Stimulated activated effector memory CD8-positive, alpha-beta T cell treated with anti-CD3 and anti-CD28 coated beads, Interleukin-12 subunit alpha, Interleukin-12 subunit beta, amount 100 ng/mL, for 72 hours (primary cell): ENCODE results near the gene RPL18.
"Not testable (repeated sequence)": the region's sequence is repeated elsewhere in the genome, so short reads cannot be mapped to it uniquely, and the experiment has no call there.

Source experiments
- ATAC-seq: fragments of 150-1000 bp; cut with Tn5 transposase; 2 replicates; pipeline ENCODE4 v1.10.0; 2021
- DNase-seq, 2 donors: peaks; one replicate each; pipeline ENCODE4 v3.0.0; 2021 to 2022; ENCODE audit warnings: low spot score in 2 of 2
- H3K27ac Mint-ChIP-seq: one replicate; pipeline ENCODE4 v1.8.0; 2022; ENCODE audit warnings: mild to moderate bottlenecking, mixed read lengths
- H3K36me3 Mint-ChIP-seq: one replicate; pipeline ENCODE4 v1.8.0; 2022; ENCODE audit warnings: mild to moderate bottlenecking, mixed read lengths
- H3K4me1 Mint-ChIP-seq: one replicate; pipeline ENCODE4 v1.8.0; 2022; ENCODE audit warnings: mixed read lengths
- H3K4me3 Mint-ChIP-seq: one replicate; pipeline ENCODE4 v1.8.0; 2022; ENCODE audit warnings: mild to moderate bottlenecking, mixed read lengths
- H3K9me3 Mint-ChIP-seq: one replicate; pipeline ENCODE4 v1.8.0; 2022; ENCODE audit warnings: mixed read lengths

Gene RPL18

DNA sequence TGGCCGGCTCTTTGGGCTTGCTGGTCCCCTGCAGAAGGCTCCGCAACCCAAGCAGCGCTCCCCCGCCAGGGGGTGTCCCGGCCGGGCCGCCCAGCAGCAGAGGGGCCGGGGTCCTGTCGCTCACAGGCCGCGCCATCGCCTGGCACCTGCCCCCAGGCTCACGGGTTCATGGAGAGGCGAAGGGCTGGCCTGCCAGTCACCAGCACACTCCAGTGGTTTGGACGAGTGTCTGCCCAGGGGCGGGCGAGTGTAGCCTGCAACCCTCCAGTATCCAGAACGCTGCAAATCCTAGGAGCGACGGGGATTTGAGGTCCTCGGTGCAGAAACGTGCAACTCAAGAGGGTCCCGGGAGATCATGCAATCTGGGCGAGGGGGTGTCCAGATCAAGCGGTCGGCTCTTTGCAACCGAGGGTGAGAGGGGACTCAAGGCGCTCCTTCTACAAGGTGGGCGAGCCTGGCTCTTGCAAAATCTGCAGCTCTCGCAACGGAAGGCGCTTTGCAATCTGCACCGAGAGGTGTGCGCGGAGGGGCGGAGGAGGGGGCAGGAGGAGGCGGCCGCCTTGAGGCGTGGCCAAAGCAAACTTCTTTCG lies 18.0 kb upstream of the RPL18 start, which contains the start of gene DBP:
Gene DBP, minus strand, starts transcription at position 521 of the 590 bp plus-strand sequence. Its CDS starts 385 bp downstream, at position 136.
- Mint-ChIP-seq H3K27ac (peak within 1 kb of the TSS; percentile 99), H3K36me3 (peaks cover 44% of the 10 kb centered on the region), H3K4me1 (peaks cover 50% of the 10 kb centered on the region), H3K4me3 (peak within 1 kb of the TSS; percentile 89), H3K9me3 (peaks cover 3% of the 10 kb centered on the region)
- peak; percentile 1 for ATAC-seq
- DNase-seq: no peak

- peaks cover 3% of the 10 kb centered on the region for H3K9me3 Mint-ChIP-seq
- peaks cover 50% of the 10 kb centered on the region for H3K4me1 Mint-ChIP-seq
- H3K27ac Mint-ChIP-seq: peak overlapping the region; percentile 86
- H3K4me3 Mint-ChIP-seq: peak overlapping the region; percentile 89
- peaks cover 44% of the 10 kb centered on the region for H3K36me3 Mint-ChIP-seq
- no peak for DNase-seq
- ATAC-seq: no peak
These were observed 17.2 kb upstream of the RPL18 start for GRCh38 chr19:48635966-48636858.

GRCh38 chr19:48635263-48635965 lies 16.4 kb upstream of the RPL18 start:
- Mint-ChIP-seq H3K4me3 (peak overlapping the region; percentile 89), H3K4me1 (peaks cover 50% of the 10 kb centered on the region), H3K9me3 (peaks cover 3% of the 10 kb centered on the region), H3K27ac (peak overlapping the region; percentile 89), H3K36me3 (peaks cover 46% of the 10 kb centered on the region)
- peak; percentile 3 for ATAC-seq
- DNase-seq: peak; percentile 78 to 87

GRCh38 chr19:48634424-48635262 lies 15.7 kb upstream of the RPL18 start:
- ATAC-seq: peak; percentile 48
- Mint-ChIP-seq H3K4me1 (peaks cover 44% of the 10 kb centered on the region), H3K4me3 (peak overlapping the region; percentile 89), H3K9me3 (peaks cover 3% of the 10 kb centered on the region), H3K36me3 (peaks cover 54% of the 10 kb centered on the region), H3K27ac (peak overlapping the region; percentile 89)
- peak; percentile 79 to 93 for DNase-seq

- Mint-ChIP-seq H3K9me3 (peaks cover 3% of the 10 kb centered on the region), H3K36me3 (peaks cover 54% of the 10 kb centered on the region), H3K4me3 (peak overlapping the region; percentile 89), H3K27ac (peak overlapping the region; percentile 89), H3K4me1 (peaks cover 40% of the 10 kb centered on the region)
- DNase-seq: no peak
- ATAC-seq: no peak
These were observed 15.0 kb upstream of the RPL18 start for GRCh38 chr19:48634036-48634342.

GRCh38 chr19:48633148-48634035 lies 14.4 kb upstream of the RPL18 start:
- H3K4me3 Mint-ChIP-seq: peak overlapping the region; percentile 89
- peak overlapping the region; percentile 89 for H3K27ac Mint-ChIP-seq
- peaks cover 40% of the 10 kb centered on the region for H3K4me1 Mint-ChIP-seq
- H3K36me3 Mint-ChIP-seq: peaks cover 51% of the 10 kb centered on the region
- DNase-seq (no peak), ATAC-seq (no peak)
- H3K9me3 Mint-ChIP-seq: peaks cover under 1% of the 10 kb centered on the region

GRCh38 chr19:48632692-48633147 lies 13.7 kb upstream of the RPL18 start:
- Mint-ChIP-seq H3K27ac (no peak overlapping the region), H3K36me3 (peaks cover 44% of the 10 kb centered on the region), H3K4me1 (peaks cover 33% of the 10 kb centered on the region), H3K9me3 (no peaks in the 10 kb centered on the region), H3K4me3 (no peak overlapping the region)
- DNase-seq: no peak
- no peak for ATAC-seq

DNA sequence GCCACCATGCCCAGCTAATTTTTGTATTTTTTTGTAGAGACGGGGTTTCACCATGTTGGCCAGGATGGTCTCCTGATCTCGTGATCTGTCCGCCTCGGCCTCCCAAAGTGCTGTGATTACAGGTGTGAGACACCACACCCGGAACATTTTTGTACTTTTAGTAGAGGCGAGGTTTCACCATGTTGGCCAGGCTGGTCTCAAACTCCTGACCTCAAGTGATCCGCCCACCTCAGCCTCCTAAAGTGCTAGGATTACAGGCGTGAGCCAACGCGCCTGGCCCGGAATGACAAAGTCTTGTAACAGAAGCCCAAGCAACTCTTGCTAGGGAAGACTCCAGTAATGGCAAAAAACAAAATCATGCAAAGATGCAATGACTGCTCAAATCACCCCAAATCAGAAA lies 13.3 kb upstream of the RPL18 start:
- H3K4me3 Mint-ChIP-seq: not testable (repeated sequence)

DNA sequence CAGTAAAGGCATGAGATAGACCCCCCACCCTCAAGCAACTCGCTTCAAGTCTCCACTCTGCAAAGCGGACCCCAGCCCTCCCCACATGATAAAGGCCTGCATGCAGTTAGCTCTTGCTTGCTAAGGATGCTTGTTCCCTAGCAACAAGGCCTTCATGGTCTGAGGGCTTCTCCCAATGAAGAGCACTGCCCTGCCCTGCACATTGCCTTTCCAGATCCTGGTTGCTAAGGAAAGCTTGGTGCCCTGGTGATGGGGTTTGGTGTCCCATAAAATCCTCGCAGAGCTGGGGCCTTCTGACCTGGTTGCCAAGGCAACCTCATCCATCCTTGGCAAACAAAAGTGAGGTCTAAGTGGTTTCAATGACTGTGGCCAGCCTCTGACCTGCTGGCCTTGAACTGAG lies 12.2 kb upstream of the RPL18 start:
- ATAC-seq: no peak
- H3K4me3 Mint-ChIP-seq: no peak overlapping the region
- H3K9me3 Mint-ChIP-seq: no peaks in the 10 kb centered on the region
- peaks cover 38% of the 10 kb centered on the region for H3K36me3 Mint-ChIP-seq
- peak overlapping the region; percentile 45 for H3K27ac Mint-ChIP-seq
- H3K4me1 Mint-ChIP-seq: peaks cover 36% of the 10 kb centered on the region
- DNase-seq: no peak

More for the DNA sequence above, 13.3 kb upstream of the RPL18 start:
- Mint-ChIP-seq H3K36me3 (peaks cover 40% of the 10 kb centered on the region), H3K4me1 (peaks cover 33% of the 10 kb centered on the region)
- not testable (repeated sequence) for DNase-seq, H3K9me3 Mint-ChIP-seq, H3K27ac Mint-ChIP-seq, ATAC-seq

GRCh38 chr19:48630296-48631063 lies 11.5 kb upstream of the RPL18 start:
- ATAC-seq: no peak
- peaks cover 39% of the 10 kb centered on the region for H3K36me3 Mint-ChIP-seq
- H3K27ac Mint-ChIP-seq: peak overlapping the region; percentile 45

DNA sequence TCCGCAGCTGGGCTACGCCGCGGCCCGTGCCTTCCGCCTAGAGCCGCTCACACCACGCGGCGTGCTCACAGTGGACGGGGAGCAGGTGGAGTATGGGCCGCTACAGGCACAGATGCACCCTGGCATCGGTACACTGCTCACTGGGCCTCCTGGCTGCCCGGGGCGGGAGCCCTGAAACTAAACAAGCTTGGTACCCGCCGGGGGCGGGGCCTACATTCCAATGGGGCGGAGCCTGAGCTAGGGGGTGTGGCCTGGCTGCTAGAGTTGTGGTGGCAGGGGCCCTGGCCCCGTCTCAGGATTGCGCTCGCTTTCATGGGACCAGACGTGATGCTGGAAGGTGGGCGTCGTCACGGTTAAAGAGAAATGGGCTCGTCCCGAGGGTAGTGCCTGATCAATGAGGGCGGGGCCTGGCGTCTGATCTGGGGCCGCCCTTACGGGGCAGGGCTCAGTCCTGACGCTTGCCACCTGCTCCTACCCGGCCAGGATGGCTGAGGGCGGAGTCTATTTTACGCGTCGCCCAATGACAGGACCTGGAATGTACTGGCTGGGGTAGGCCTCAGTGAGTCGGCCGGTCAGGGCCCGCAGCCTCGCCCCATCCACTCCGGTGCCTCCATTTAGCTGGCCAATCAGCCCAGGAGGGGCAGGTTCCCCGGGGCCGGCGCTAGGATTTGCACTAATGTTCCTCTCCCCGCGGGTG lies 10.8 kb upstream of the RPL18 start:
- H3K4me3 Mint-ChIP-seq: no peak overlapping the region
- DNase-seq: no peak
- H3K9me3 Mint-ChIP-seq: no peaks in the 10 kb centered on the region
- peaks cover 38% of the 10 kb centered on the region for H3K36me3 Mint-ChIP-seq
- no peak for ATAC-seq
- no peak overlapping the region for H3K27ac Mint-ChIP-seq
- H3K4me1 Mint-ChIP-seq: peaks cover 35% of the 10 kb centered on the region

More at GRCh38 chr19:48630296-48631063, 11.5 kb upstream of the RPL18 start:
- DNase-seq: no peak
- Mint-ChIP-seq H3K9me3 (no peaks in the 10 kb centered on the region), H3K4me1 (peaks cover 33% of the 10 kb centered on the region), H3K4me3 (no peak overlapping the region)

GRCh38 chr19:48629297-48629598 lies 10.3 kb upstream of the RPL18 start:
- H3K9me3 Mint-ChIP-seq: no peaks in the 10 kb centered on the region
- no peak for DNase-seq
- no peak for ATAC-seq
- H3K4me1 Mint-ChIP-seq: peaks cover 35% of the 10 kb centered on the region
- peaks cover 36% of the 10 kb centered on the region for H3K36me3 Mint-ChIP-seq
- H3K4me3 Mint-ChIP-seq: no peak overlapping the region
- H3K27ac Mint-ChIP-seq: no peak overlapping the region
